HG02571 (cell line): Measurements from ENCODE around the gene LBX2.
"Not testable (repeated sequence)": the region's sequence is repeated elsewhere in the genome, so short reads cannot be mapped to it uniquely, and the experiment has no call there.

ENCODE experiments used
- ATAC-seq: cut with Tn5 transposase; IDR thresholded peaks from one replicate; pipeline ENCODE4 v1.9.1; 2021; ENCODE audit warnings: mild to moderate bottlenecking, moderate library complexity; ENCODE audit not compliant: unreplicated experiment

Gene LBX2

GRCh38 chr2:74486141-74486540 is 13.3 kb downstream of the LBX2 start:
- no peak for ATAC-seq

- not testable (repeated sequence) for ATAC-seq
Observed at GRCh38 chr2:74483675-74484164, 15.7 kb downstream of the LBX2 start.

GRCh38 chr2:74482801-74483674 is 16.4 kb downstream of the LBX2 start, which contains the start of the genes CCDC142 and TTC31:
CCDC142 (minus strand) TSS chr2:74482998; CDS start chr2:74482837, 161 bp downstream.
TTC31 (plus strand) TSS chr2:74483081; CDS start chr2:74483096, 15 bp downstream.
- ATAC-seq = peak; percentile 90

- peak; percentile 34 for ATAC-seq
Observed at GRCh38 chr2:74481961-74482800, 17.2 kb downstream of the LBX2 start.

- ATAC-seq = no peak
Observed at GRCh38 chr2:74481431-74481830, 18.0 kb downstream of the LBX2 start.

GRCh38 chr2:74474899-74475298 is 24.5 kb downstream of the LBX2 start:
- ATAC-seq = no peak

- ATAC-seq = no peak
Observed at GRCh38 chr2:74474481-74474880, 24.9 kb downstream of the LBX2 start.

GRCh38 chr2:74472945-74473258 is 26.5 kb downstream of the LBX2 start:
- ATAC-seq = no peak

- ATAC-seq = peak; percentile 85
Observed at GRCh38 chr2:74472086-74472944, 27.1 kb downstream of the LBX2 start, which contains the start of gene MRPL53. MRPL53 (minus strand) TSS chr2:74472680; CDS start chr2:74472660, 20 bp downstream.

GRCh38 chr2:74471332-74472065 is 27.9 kb downstream of the LBX2 start:
- ATAC-seq = no peak

- not testable (repeated sequence) for ATAC-seq
Observed at GRCh38 chr2:74470742-74471141, 28.7 kb downstream of the LBX2 start.

- ATAC-seq = no peak
Observed at GRCh38 chr2:74464406-74464805, 35.0 kb downstream of the LBX2 start.

- ATAC-seq = no peak
Observed at GRCh38 chr2:74462786-74463105, 36.7 kb downstream of the LBX2 start.

GRCh38 chr2:74462054-74462785 is 37.2 kb downstream of the LBX2 start:
- no peak for ATAC-seq

- ATAC-seq = no peak
Observed at GRCh38 chr2:74461187-74462053, 38.0 kb downstream of the LBX2 start.

- ATAC-seq = not testable (repeated sequence)
Observed at GRCh38 chr2:74460187-74460586, 39.2 kb downstream of the LBX2 start.

GRCh38 chr2:74459503-74460118 is 39.8 kb downstream of the LBX2 start:
- ATAC-seq = not testable (repeated sequence)

- ATAC-seq = no peak
Observed at GRCh38 chr2:74458938-74459363, 40.5 kb downstream of the LBX2 start.
